DMS53 treated with DMSO at 0.1 percent for 48 hours (cell line): ENCODE results near the gene SMIM41.

ENCODE experiments used
- DNase-seq: peaks from one replicate; lab custom pipeline; 2025; ENCODE audit not compliant: unreplicated experiment; lab: John Stamatoyannopoulos, UW

The SMIM41 gene

DNA sequence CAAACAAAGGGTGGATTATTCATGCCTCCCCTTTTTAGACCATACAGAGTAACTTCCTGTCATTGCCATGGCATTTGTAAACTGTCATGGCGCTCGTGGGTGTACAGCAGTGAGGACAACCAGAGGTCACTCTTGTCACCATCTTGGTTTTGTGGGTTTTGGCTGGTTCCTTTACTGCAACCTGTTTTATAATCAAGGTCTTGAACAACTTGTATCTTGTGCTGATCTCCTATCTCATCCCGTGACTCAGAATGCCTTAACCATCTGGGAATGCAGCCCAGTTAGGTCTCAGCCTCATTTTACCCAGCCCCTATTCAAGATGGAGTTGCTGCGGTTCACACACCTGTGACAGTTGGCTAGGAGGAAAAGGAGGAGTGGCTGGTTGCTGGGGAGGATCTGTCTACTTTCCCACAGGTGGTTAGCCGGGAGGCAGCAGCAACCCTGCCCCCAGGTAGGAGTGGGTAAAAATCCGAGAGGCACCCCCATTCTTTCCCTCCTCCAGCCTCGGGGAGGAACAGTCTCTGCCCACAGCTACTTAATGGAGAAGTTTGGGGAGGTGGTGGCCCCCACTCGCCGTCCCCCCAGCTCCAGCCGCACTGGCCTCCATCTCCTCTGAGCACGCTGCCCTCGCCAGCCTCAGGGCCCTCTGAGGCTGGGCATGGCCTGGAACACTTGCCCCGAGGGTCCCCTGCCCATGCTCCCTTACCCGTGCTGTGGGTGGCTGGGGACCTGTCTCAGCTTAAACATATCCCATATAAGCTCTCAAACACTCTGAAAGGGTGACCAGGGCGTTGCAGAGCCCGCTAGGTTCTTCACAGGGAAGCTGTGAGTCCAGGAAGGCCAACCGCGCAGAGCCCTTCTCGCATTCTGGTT is 41.7 kb downstream of the SMIM41 start:
- no peak for DNase-seq

DNA sequence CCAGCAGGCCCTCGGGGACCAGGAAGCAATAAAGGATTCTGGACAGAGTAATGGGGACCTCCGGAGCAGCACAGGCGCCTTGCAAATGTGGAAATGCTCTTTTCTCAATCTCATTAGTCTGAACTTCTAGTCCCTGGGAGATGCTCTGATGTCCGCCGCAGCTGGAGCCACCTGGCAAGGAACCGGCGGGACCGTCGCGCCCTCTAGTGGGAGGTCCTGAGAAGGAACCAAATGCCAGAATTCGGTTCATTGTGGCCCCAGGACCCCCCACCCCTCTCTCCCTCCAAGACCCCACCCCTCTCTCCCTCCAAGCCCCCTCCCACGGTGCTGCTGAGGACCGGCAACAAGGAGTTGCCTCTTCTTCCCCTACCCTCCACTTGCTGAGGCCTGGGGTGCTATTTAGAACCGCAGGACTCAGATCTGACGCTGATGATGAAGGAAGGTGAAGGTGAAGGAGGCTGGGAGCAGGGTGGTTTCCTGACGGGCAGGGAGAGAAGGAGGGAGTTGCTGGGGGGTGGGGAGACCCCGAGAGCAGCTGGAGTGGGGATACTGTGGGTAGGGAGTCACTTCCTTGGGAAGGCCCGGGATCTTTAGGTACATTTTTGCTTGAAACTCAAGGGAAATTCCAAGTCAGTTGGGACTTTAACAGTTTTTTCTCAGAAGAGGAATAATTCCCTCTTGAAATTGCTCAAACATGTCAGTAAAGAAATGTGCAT is 42.5 kb downstream of the SMIM41 start:
- DNase-seq, result peak; percentile 86

DNA sequence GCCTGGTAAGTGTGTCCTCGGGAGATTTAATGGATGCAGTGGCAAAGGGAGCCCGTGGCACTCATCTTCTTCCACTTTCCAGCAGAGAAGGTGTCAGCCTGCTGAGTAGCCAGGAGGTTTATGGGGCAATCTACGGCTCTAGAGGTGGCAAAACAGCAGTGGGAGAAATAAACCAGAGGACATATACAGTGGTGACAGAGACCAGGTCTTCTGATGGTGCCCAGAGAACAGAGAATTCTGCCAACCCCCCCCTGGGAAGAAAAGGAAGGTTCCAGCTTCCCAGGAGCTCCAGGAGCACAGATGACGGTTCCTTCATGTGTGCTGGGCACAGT is 43.0 kb downstream of the SMIM41 start:
- no peak for DNase-seq

DNA sequence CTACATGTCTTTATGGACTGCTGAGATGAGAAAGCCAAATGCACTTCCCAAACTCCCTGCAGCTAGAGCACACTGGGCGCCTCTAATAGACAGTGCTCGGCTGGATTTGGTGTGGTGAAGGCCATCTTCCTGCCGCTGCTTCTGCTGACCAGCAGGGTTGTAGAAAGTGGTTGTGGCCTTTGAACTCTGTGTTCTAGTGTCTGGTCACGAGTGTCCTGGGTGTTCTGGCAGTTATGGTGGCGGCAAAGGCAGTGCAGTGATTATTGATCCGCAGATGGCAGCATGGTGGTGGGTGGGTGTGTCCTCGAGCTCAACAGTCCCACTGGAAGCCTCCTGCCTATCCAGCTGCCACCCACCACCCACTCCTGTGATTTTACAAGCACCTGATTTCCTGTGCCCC is 43.4 kb downstream of the SMIM41 start:
- no peak for DNase-seq

DNA sequence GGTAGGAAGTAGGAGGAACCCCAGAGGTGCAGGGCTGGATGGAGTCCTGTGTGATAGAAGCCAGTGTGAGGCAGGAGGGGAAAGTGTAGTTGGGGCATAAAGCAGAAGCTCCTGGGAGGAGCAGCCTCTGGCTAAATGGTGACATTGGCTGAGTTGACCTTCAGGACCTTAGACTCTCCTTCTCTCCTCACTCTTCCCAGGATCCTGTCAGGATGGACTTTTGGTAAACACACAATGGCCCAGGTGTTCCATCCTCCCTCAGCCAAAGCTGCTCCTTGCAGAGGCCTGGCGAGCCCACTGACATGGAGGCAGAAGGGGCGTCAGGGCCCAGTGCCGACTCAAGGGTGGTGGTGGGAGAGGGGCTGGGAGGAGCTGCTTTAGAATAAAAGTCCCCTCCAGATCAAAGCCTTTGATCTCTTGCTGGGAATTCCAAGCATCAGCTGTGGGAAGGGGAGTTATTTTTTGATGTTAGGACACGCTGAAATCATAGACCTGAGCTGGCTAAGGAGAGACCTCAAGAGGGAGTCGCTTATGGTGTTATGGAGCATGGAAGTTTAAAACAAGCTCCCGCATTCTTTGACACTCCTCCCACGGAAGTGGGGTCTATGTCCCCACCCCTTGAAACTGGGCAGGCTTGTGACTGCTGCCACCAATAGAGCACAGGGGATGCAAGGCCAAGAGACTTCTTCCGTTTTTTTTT is 44.1 kb downstream of the SMIM41 start:
- DNase-seq, result no peak

DNA sequence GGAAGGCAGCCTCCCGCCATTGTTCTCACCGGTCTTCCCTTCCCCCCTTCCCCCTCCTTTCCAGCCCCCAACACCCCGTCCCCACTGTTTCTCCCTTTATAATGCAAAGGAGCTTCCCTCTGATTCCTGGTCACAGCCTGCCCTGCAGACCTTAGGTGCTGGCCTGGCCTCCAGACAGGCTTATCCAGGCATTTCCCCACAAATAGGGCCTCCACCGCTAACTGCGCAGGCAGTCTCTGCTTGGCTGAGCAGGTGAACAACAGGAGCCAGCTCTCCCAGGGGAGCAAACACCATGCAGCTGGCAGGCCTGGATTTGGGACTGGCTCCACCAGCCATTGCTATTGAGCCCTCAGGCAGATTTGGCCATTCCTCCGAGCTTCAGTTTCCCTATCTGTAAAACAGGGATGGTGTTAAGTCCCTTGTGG is 46.0 kb downstream of the SMIM41 start:
- peak; percentile 29 for DNase-seq

DNA sequence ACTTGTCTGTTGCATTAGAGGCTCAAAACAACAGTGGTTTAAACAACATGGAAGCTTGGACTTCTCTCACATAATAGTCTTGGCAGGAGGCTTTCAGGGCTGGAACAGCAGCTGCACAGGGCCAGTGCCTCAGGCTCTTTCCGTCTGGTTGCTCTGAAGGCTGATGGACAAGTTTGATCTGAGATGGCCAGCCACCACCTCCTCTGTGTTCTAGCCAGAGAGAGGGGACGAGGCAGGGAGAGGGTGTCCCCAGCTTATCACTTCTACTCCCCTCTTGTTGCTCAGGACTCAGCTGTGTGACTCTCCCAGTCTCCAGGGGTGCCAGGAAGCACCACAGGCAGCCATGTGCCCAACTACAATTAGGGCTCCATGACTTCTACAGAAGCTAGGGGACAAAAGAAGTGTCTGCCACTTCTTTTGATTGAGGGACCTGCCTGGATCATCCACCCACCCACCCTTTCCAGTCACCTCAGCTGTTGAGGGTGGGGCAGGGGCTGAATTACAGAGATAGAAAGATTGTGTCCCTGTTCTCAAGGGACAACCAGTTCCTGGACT is 46.6 kb downstream of the SMIM41 start:
- DNase-seq, result no peak

DNA sequence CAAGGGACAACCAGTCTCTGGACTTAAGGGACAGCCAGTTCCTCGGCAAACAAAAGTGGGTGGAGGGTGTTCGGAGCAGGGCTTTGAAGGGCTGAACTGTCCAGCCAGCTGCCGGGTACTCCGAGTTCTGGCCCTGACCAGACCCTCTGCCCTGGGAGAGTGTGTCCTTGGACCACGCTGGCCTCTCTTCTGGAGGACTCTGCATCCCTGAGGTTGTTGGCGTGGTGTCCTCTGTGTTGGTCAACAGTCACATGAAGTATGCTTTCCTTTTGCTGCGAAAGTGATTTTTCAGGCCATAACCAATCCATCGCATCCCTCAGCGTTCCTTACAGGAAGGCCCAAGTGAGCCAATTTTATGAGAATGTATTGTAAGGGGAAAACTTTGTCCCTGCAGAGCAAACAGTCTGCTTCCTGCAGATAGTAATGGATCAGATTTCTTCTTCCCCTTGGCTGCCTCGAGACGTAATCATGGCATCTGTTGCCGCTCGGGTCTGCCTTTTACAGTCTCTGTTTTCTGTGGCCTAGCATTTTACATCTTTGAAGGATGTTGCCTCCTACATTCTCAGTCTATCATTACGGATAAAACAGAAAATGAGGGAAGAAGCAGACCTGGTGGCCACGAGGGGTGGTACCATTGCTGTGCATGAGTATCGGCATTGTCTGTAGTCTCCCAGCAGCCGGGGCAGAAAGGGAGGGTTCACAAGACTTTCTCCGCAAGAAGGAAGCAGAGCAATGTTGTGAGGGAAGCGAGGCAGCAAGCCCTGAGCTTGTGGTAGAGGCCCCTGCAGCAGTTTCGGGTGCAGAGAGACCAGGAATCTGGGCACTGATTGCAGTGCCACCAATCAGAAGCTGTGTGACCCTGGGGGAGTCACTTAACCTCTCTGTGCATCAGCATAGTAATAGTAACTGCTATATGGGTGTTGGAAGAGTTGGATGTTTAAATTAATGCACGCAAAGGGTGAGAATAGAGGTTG is 47.4 kb downstream of the SMIM41 start:
- DNase-seq, result no peak

DNA sequence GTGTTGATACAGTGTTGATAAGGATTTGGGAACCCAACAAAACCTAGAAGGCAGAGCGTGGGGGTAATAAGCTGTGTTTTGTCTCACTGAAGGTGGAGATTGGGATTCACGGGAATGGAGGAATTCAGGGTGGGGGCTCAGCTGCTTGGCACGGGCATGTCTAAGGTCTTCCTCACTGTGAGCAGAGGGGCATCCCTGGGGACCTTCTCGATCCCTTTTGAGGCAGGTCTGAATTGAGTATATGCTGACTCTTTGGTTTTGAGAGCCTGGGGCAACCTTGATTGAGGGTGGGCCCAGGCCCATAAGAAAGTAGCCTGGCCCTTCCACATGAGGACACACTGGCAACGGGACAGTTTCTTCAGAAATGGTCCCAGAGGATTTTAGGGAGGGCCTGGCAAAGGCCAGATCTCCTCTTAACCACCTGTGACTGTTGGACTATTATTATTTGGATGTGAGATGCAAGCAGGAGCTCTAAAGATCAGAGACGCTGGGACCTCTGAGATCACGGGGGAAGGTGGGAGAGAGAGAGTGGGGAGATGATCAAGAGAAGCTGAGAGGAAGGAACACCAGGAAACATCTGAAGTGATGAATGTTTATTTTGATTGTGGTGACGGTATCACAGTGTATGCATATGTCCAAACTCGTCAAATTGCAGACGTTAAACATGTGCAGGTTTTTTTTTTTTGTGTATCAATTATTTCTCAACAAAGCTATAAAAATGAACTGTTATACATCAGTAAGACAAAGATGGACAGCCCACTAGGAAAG is 48.4 kb downstream of the SMIM41 start:
- DNase-seq, result no peak

DNA sequence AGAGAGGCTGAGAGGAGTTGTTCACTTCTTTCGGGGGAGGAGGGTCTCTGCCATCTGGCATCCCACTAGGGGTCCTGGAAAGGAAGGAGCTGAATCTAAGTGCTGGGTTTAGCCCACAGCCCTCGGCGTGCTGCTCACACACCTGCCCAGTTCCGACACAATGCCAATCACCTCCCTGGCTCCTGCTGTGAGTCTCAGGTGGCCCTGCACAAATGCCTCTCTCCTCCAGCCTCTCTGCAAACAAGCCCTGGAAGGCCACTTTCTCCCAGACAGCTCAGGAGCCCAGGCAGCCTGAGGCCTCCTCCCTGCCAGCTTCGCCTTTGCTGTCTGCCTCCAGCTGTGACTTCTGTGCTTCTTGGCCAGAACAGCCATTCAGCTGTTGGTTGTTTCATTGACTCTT is 51.2 kb downstream of the SMIM41 start:
- peak; percentile 82 for DNase-seq

DNA sequence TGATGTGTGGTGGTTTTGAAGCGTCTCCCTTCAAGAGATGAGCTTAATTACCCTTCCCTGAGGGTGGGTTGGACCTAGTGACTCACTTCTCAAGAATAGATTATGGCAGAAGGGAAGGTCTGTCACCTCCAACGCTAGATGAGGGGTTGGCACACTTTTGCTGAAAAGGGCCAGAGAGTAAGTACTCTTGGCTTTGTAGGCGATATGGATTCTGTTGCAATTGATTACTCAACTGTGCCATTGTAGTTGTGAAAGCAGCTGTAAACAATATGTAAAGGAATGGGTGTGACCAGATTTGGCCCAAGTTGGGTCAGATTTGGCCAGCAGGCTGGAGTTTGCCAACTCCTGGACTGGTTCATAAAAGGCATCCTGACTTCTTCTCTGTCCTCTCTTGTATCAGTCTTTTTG is 53.3 kb downstream of the SMIM41 start:
- no peak for DNase-seq

DNA sequence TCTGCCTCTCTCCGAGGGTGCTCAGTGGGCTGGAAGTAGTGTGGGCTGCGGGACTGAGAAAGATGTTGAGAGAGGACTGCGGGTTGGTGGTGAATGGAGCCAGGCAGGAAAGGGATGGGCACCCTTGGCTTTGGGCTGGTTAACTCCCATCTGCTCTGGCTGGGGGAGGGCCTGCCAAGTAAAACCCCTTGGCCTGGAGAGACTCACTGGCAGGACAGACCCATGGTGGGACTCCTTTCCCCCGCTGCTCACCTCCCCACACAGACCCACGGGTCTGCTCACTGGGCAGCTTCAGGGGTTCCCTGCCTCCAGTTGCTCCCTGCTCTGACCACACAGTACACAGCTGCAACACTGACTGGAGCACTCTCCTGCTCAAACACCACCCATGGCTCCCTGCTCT is 58.2 kb downstream of the SMIM41 start:
- DNase-seq, result no peak

DNA sequence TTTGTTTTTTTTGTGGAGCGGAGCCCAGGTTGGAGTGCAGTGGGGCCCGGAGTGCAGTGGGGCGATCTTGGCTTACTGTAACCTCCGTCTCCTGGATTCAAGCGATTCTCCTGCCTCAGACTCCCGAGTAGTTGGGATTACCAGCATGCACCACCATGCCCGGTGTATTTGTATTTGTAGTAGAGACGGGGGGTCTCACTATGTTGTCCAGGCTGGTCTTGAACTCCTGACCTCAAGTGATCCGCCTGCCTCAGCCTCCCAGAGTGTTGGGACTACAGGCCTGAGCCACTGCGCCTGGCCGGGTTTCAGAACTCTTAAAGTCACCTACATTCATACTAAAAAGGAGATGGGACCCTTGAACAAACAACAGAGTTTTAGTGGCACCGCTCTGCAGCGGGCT is 59.6 kb downstream of the SMIM41 start:
- DNase-seq, result no peak

DNA sequence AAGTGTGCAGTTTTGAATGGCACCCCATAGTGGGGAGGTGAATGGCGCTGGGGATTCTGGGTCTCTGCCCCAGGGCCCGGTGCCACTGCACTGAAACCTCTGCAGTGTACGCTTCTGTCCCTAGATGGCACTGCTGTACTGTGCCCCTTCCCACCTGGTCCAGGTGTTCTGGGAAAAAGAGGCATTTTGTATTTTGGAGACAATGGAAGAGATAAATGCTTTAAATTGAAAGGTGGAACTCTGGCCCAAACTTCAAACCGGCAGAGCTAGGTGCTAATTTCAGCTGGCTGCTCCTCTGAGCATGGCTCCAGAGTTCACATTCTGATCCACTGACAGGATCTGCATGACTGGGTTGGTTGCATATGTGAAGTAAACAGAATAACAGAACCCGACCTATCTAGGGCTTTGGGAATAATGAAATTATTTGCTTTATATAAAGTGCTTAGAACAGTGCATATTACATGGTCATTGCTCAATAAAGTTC is 60.1 kb downstream of the SMIM41 start:
- peak; percentile 84 for DNase-seq

DNA sequence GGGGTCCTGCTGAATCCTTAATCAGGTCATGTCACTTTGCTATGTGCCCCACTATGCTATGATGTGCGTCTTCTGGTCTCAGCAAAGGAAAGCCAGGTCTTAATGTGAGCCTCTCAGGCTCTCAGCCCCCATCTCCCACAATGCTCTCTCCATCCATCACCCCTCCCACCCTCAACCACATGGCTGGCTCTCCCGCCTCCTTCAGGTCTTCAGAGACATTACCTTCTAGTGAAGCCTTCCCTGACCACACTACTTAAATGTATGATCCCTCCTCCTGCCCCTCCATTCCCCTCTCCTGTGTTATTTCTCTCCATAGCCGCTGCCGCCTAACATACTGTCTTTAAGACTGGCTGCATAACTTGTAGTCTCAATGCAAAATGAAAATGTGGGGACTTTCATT is 61.8 kb downstream of the SMIM41 start:
- no peak for DNase-seq

DNA sequence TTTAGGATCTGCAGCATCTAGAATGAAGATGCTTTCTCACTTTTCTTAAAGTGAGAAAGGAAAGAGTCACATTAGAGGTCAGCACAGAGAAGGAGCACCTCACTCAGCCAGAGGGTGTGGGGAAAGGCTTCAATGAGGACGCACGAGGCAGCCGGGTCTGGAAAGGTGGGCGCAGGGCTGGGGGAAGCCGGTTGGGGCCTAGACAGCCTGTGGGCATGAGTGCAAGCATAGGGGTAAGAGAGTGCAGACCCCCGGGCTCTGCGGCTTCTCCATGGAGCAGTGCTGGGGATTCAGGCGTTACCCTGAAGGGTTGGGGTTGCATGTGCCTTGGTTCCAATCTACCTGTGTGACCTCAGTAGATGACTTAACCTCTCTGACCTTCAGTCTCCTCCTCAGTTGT is 62.4 kb downstream of the SMIM41 start:
- DNase-seq, result no peak

DNA sequence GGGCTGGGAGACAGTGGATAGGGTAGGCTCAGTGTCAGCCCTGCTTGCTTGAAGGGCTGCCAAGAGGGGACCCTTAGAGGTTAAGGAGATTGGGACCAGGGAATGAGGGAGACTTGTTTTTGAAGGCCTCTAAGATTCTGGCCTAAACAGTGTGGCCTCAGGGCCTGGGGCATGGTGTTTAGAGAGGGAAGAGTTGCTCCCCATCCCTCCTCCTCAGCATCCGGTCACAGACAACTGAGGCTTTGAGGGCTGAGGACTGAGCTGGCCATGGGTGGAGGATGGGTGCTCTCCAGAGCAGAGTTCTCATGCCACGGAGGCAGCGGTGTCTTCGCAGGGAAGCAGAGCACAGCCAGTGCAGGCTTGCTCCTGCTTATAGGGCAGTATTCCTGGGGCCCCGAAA is 62.9 kb downstream of the SMIM41 start:
- DNase-seq, result no peak

DNA sequence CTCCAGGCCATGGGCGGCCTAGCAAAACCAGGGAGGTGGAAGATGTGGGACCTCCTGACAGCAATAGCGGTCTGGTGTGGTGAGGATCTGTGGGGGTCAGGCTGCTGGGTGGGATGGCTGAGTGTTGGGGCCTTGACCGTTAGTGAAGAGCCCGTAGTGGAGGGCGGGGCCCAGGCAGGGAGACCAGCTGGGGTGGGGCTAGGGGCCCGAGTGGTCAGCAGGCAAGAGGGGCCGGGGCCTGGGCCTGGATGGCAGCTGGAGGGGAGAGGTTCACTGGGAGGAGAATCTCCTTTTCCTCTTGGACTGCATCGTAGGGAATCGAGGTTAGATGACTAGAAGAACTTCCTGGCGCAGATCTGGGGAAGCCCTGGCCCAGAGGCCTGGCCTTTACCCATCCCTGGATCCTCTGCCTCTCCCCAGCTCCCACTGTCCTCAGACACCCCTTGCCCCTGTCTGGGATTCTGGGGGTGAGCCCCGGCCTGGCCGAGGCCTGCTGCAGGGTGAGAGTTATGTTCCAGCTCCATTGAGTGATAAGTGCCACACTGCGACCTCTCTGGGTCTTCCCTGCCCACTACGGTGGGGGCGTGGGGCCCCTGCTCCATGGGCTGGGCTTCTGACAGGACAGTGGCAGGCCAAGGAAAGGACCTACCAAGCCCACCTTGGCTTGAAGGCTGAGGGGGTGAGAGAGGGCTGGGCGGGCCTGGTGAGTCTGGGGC is 65.2 kb downstream of the SMIM41 start:
- no peak for DNase-seq
